GM21367 (cell line): Measurements from ENCODE around the gene ALPK1.

ENCODE experiments used
- ATAC-seq: cut with Tn5 transposase; IDR thresholded peaks from one replicate; pipeline ENCODE4 v1.9.1; 2021; ENCODE audit not compliant: unreplicated experiment

The ALPK1 gene

GRCh38 chr4:112327965-112328733 lies 31.0 kb downstream of the ALPK1 start:
- peak; percentile 68 for ATAC-seq

DNA sequence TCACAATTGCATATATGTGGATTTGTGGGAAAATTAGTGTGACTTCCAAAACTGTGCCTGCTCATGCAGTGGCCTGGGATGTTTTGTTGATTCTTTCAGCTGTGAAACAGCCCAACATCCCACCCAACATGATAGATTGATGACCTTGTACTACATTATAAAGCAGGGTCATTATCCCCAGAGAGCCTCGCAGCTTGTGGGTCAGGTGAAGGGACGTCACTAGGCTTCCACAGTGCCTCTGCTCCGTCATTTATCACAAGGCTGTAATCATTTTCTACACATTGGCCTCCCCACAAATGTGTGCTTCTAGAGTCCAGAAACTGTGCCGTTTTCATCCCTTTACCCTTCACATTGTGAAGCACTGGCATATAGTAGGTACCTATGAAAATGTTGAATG lies 31.6 kb downstream of the ALPK1 start:
- ATAC-seq: no peak

DNA sequence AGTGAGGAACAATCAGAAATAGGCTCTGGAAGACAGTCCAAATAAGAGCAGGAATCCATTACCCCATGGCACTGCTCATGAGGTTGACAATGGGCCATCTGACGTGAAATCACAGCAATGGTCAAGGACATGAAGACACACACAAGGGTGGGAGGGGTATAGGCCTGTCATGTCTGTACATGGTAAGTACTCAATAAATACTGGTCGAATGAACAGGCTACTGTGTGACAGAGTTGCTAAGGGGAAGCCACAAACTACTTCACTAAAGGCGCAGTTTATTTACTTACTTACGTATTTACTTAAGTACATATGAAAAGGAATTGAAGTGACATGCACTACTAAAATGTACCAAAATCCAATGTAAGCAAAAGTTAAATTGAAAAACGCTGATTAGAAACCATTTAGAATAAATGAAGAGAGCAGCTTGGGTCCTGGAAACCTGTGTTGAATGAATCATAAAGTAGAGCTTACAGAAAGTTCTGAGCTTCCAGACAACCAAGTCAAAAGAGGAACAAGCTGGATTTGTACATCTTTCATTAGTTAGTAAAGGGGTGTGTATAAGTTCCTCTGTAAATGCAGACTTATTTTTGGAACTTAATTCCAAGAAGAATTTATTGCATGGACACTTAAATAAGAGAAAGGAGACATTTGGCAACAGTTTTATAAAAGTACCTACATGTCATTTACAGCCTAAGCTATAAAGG lies 32.7 kb downstream of the ALPK1 start:
- ATAC-seq: no peak

GRCh38 chr4:112330921-112331320 lies 33.8 kb downstream of the ALPK1 start:
- no peak for ATAC-seq

GRCh38 chr4:112332398-112332797 lies 35.2 kb downstream of the ALPK1 start:
- no peak for ATAC-seq

- no peak for ATAC-seq
Observed at GRCh38 chr4:112340023-112340422, 42.9 kb downstream of the ALPK1 start.

- ATAC-seq: no peak
Observed at GRCh38 chr4:112341033-112341432, 43.9 kb downstream of the ALPK1 start.

- no peak for ATAC-seq
Observed at GRCh38 chr4:112343330-112344080, 46.3 kb downstream of the ALPK1 start.

DNA sequence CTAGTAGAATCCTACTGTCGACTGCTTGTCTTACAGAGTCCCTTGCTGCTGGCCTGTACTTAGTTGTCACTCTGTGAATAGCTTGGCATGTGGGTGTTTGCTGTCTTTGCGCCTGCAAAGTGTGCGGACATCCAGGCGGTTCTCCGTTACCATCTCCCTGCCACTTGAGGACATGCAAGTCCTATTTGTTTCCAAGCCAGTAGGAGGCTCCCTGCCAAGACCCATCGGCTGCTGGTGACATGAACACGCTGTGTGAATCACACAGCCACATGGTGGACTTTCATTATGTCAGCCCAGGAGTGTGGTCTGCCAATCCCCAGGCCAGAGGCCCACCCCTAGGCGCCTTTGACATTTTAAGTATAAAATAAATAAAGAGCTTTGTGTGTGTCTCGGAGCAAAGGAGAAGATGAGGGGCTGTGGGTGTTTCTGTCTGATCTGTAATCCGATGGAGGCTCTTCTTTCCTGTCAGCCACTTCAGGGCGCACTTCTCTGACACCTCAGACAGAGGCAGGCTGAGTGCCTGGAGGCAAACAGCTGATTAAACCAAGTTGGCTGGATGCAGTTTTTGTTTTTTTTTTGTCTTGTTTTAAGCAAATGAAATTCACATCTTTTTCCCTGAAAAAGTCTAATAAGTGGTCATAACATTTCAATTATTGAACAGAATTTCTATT lies 51.5 kb downstream of the ALPK1 start:
- ATAC-seq: no peak

DNA sequence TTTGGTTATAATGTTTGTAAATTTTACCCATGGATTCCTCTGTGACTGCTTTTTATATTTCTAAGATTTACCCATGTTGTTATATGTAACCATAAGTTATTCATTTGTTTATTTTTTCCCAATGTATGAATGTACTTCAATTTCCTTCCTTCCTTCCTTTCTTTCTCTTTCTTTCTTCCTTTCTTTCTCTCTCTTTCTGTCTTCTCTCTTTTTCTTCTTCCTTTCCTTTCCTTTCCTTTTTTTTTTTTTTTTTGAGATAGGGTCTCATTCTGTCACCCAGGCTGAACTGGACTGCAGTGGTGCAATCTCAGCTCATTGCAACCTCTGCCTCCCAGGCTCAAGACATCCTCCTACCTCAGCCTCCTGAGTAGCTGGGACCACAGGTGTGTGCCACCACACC lies 55.6 kb downstream of the ALPK1 start:
- ATAC-seq: no peak

DNA sequence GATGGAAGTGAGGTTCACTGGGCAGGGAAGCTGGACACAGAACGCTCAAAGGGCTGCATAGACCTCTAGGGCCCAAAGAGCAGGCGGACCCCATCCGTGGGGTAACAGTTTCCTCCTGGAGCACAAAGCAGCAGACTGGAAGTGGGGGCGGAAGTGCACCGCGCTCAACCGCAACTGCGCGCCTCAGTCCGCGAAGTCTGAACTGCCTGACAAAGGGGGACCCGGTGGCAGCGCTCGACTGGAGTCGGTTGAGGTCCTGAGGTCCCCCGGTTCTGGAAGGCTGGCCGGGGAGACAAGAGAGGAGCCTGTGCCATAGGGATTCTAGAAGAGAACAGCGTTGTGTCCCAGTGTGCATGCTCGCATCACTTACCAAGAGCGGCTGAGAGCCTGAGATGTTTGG lies 58.5 kb downstream of the ALPK1 start:
- ATAC-seq: no peak

DNA sequence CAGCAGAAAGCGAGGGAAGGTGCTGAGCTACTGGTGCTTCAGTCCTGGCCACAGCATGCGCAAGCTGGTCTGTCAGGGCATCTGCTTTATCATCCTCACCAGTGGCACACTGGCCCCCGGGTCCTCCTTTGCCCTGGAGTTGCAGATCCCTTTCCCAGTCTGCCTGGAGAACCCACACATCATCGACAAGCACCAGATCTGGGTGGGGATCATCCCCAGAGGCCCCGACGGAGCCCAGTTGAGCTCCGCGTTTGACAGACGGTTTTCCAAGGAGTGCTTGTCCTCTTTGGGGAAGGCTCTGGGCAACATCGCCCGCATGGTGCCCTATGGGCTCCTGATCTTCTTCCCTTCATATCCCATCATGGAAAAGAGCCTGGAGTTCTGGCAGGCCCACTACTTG lies 60.3 kb downstream of the ALPK1 start:
- ATAC-seq: no peak

GRCh38 chr4:112357897-112358296 lies 60.7 kb downstream of the ALPK1 start:
- no peak for ATAC-seq

- no peak for ATAC-seq
Observed at GRCh38 chr4:112358415-112358814, 61.2 kb downstream of the ALPK1 start.

GRCh38 chr4:112358952-112359749 lies 62.0 kb downstream of the ALPK1 start:
- ATAC-seq: no peak

DNA sequence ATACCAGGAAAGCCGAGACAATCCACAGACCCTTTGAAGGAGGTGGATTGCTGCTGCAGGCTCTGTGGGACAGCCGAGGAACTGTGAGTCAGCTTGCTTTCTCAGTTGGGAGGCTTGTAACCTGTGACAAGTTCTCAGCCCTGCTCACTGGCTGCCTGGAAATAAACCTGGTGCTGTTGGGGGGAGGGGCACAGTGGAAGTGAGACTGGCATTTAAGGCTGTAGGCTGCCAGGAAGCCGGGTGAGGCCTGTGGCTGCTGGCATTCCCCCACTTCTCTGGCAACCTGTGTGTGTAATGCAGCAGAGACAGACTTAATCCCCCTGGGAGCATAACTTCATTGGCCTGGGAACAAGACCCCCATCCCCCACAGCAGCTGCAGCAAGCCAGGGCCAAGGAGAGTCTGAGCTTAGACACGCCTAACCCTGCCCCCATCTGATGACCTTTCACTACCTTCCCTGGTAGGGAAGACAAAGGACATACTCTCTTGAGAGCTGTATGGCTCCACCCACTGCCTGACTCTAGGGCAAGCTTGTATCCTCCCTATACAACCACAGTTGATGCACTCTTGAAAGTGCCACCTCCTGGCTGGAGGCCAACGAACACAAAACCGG lies 64.1 kb downstream of the ALPK1 start:
- ATAC-seq: peak; percentile 76

DNA sequence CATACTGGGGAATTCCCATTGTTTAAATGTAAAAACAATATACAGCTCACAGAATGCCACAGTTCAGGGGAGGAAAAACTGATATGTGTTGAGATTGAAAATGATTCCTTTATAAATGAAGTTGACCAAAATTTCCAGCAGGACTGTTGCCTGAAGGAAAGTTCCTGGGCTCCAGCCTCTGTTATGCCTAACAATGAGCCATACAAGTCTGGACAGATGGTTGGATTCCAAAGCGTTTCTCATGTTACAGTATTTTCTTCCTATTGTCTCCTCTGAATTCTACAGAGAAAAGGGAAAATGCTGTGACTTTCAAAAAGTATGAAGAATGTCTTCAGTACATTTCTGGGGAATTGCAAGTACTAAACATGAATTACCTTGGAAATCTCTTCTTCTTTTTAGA lies 73.3 kb downstream of the ALPK1 start:
- no peak for ATAC-seq

- ATAC-seq: no peak
Observed at GRCh38 chr4:112371361-112371760, 74.2 kb downstream of the ALPK1 start.

GRCh38 chr4:112374850-112375249 lies 77.7 kb downstream of the ALPK1 start:
- no peak for ATAC-seq

- ATAC-seq: no peak
Observed at GRCh38 chr4:112377171-112377570, 80.0 kb downstream of the ALPK1 start.
